ENCODE results near the gene PLPPR4. TPM values are rescaled to one million over a fixed set of nuclear protein-coding genes. Genes with fewer than 3 reads are reported as not detected.

Gene PLPPR4
- total RNA-seq, 4 donors from 2014 or later: 0.84 to 8.8 (median 2.0) TPM

DNA sequence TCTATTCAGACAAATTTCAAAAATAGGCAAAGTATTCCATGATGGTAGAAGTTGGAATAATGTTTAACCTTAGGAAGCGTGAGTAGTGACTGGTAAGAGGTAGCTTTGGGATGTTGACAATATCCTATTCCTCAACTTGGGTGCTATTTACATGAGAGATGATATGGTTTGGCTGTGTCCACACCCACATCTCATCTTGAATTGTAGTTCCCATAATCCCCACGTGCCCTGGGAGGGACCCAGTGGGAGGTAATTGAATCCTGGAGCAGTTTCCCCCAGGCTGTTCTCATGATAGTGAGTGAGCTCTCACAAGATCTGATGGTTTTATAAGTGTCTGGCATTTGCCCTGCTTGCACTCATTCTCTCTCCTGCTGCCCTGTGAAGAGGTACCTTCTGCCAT, 67.3 kb downstream of the PLPPR4 start:
- DNase-seq (ENCODE audit: low spot score) (no peak), ATAC-seq (ENCODE audit: low FRiP score) (no peak)
- TF ChIP-seq, protein P1, sequence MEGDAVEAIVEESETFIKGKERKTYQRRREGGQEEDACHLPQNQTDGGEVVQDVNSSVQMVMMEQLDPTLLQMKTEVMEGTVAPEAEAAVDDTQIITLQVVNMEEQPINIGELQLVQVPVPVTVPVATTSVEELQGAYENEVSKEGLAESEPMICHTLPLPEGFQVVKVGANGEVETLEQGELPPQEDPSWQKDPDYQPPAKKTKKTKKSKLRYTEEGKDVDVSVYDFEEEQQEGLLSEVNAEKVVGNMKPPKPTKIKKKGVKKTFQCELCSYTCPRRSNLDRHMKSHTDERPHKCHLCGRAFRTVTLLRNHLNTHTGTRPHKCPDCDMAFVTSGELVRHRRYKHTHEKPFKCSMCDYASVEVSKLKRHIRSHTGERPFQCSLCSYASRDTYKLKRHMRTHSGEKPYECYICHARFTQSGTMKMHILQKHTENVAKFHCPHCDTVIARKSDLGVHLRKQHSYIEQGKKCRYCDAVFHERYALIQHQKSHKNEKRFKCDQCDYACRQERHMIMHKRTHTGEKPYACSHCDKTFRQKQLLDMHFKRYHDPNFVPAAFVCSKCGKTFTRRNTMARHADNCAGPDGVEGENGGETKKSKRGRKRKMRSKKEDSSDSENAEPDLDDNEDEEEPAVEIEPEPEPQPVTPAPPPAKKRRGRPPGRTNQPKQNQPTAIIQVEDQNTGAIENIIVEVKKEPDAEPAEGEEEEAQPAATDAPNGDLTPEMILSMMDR (IDR thresholded peaks at IDR 0.05): no peak

DNA sequence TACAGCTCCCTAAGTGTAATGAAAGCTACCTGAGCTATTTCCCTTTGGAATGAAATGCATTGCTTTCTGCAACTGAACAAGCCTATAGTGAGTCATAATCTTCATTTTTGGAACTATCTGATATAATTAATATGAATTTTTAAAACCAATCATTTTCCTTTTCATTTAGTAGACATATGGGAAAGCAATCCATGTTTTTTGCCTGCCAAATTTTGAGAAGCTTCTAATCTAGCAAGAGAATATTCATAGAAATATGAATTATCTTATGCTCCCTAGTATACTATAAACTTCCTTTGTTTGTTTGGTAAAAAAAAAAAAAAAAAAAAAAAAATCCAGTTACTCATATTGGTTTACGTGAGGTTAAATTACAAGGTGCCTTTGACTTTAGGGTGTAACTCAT, 68.3 kb downstream of the PLPPR4 start:
- DNase-seq (ENCODE audit: low spot score) (no peak), ATAC-seq (ENCODE audit: low FRiP score) (no peak)
- TF ChIP-seq, protein P1 (IDR thresholded peaks at IDR 0.05): no peak

DNA sequence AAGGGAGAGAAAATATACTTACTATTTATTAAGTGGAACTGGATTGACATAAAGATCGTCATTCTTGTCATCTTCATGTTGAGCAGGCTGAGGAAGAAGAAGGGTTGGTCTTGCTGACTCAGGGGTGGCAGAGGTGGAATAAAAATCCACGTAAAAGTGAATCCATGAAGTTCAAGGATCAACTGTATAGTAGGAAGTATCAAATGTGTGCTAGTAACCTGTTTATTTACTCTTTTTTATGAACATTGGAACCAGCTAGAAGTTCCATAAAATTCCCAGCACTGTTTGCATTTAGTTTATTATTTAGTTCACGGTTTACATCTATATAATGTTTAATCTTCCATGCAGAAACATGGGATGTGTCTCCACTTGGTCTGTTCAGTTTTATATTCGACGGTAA, 70.7 kb downstream of the PLPPR4 start:
- DNase-seq (ENCODE audit: low spot score) (no peak), ATAC-seq (ENCODE audit: low FRiP score) (no peak)
- TF ChIP-seq, protein P1 (IDR thresholded peaks at IDR 0.05): no peak

DNA sequence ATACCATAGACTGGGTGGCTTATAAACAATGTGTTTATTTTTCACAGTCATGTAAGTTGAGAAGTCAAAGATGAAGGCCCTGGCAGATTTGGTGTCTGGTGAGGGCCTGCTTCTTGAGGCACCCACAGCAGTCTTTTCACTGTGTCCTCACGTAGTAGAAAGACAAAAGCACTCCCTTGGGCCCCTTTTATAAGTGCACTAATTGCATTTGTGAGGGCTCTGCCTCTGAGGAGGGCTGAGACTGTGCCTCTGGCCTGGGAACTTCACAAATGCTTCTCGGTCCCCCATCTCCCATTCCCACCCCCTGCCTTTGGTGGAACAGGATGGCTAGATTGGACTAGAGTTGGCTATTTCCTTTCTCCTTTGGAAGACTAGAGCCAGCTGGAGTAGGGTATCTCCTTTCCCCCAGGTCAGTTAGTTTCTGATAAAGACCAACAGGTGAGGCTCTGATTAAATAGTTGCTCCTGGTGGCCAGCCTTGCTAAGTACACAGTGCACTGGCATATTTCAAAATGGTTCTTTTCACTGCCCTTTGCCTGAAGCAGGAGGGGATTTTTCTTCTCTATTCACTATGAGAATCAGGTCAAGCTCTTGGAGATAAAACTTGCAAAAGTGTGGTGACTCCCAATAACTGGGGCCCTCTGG, 82.9 kb downstream of the PLPPR4 start:
- TF ChIP-seq, protein P1 (IDR thresholded peaks at IDR 0.05): no peak
- ATAC-seq (ENCODE audit: low FRiP score) (no peak), DNase-seq (ENCODE audit: low spot score) (no peak)

GRCh38 chr1:99348397-99349132, 84.3 kb downstream of the PLPPR4 start:
- ATAC-seq (ENCODE audit: low FRiP score) (no peak), DNase-seq (ENCODE audit: low spot score) (no peak)

GRCh38 chr1:99352821-99353220, 88.5 kb downstream of the PLPPR4 start:
- ATAC-seq (ENCODE audit: low FRiP score) (no peak), DNase-seq (ENCODE audit: low spot score) (no peak)
- TF ChIP-seq, protein P1 (IDR thresholded peaks at IDR 0.05): no peak

More at GRCh38 chr1:99348397-99349132, 84.3 kb downstream of the PLPPR4 start:
- TF ChIP-seq, protein P1 (IDR thresholded peaks at IDR 0.05): no peak

GRCh38 chr1:99358770-99359169, 94.5 kb downstream of the PLPPR4 start:
- TF ChIP-seq, protein P1 (IDR thresholded peaks at IDR 0.05): no peak
- DNase-seq (ENCODE audit: low spot score) (no peak), ATAC-seq (ENCODE audit: low FRiP score) (peak; percentile 82)
